NB4 (cell line): ENCODE results near the gene TOX3.

Experiments
- TF ChIP-seq, protein P1 (sequence below): IDR thresholded peaks from one replicate; pipeline ENCODE4 v1.5.1; 2012; ENCODE audit warnings: low read depth, low read length
- TF ChIP-seq, protein P2 (sequence below): IDR thresholded peaks from 2 replicates; pipeline ENCODE4 v1.6.1; 2011; ENCODE audit warnings: low read depth, low read length

DNA sequence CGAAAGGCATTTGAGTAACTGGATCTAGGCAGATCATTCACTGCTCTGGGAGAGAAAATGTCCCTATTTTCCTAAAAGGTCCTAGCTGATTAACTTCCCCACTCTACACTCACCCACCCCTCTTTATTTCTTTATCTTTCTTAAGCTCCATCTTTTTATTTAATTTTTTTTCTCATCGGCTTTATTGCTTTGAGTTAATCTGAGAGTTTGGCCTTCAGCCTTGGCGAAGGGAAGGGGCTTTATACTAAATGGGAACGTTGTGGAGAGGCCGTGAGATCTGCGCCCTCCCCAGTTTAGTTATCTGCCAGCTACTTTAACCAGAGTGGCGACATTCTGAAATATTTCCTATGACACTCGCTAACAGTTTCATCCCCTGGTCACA lies 882 bp upstream of the TOX3 start:
- TF ChIP-seq, protein P1, sequence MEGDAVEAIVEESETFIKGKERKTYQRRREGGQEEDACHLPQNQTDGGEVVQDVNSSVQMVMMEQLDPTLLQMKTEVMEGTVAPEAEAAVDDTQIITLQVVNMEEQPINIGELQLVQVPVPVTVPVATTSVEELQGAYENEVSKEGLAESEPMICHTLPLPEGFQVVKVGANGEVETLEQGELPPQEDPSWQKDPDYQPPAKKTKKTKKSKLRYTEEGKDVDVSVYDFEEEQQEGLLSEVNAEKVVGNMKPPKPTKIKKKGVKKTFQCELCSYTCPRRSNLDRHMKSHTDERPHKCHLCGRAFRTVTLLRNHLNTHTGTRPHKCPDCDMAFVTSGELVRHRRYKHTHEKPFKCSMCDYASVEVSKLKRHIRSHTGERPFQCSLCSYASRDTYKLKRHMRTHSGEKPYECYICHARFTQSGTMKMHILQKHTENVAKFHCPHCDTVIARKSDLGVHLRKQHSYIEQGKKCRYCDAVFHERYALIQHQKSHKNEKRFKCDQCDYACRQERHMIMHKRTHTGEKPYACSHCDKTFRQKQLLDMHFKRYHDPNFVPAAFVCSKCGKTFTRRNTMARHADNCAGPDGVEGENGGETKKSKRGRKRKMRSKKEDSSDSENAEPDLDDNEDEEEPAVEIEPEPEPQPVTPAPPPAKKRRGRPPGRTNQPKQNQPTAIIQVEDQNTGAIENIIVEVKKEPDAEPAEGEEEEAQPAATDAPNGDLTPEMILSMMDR = no peak
- TF ChIP-seq, protein P2, sequence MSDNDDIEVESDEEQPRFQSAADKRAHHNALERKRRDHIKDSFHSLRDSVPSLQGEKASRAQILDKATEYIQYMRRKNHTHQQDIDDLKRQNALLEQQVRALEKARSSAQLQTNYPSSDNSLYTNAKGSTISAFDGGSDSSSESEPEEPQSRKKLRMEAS = no peak
